ENCODE results near the gene ISM1.

DNA sequence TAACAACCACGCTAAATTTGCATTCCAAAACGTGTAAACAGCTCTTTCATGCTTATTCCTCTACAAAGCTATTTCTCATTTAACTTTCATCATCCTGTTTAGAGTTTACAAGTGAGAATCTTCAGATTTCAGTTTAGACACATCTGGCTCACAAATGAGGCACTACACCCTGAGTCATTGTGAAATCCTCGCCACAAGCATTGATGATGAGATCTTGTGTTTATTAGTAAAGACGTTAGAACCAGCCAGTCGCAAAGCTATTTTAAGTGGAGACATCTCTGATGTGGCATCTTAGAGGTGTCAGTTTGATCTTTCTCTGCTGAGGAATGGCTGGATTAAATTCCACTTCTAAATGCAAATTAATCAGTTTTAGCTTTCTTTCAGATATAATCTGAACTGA lies 8.3 kb upstream of the ISM1 start:
- no peak for TF ChIP-seq POLR2A (IDR thresholded peaks at IDR 0.05; ENCODE audit: low read depth, low read length)
- TF ChIP-seq TAF1 (IDR thresholded peaks at IDR 0.05; ENCODE audit: borderline replicate concordance, low read depth, low read length): no peak

Measured in GM12892 (cell line).